Kidney epithelial cell (primary cell): Measurements from ENCODE around the gene ARSD. TPM values are rescaled to one million over a fixed set of nuclear protein-coding genes. Genes with fewer than 3 reads are reported as not detected.

Source experiments
- DNase-seq: peaks from one replicate; pipeline ENCODE4 v3.0.0-alpha.2; 2010; ENCODE audit warnings: low read depth
- H3K27me3 ChIP-seq: 2 replicates; pipeline ENCODE4 v1.6.0; 2011; ENCODE audit warnings: low read length; ENCODE audit not compliant: control insufficient read depth, insufficient read depth
- H3K36me3 ChIP-seq: 2 replicates; pipeline ENCODE4 v1.5.1; 2011; ENCODE audit warnings: low read length; ENCODE audit not compliant: control insufficient read depth, insufficient read depth
- H3K4me3 ChIP-seq: 2 replicates; pipeline ENCODE4 v1.5.1; 2011; ENCODE audit warnings: low read depth, mild to moderate bottlenecking, control low read depth, low read length
- CTCF ChIP-seq: IDR thresholded peaks from 2 replicates; pipeline ENCODE4 v1.5.1; 2011; ENCODE audit warnings: mild to moderate bottlenecking, moderate library complexity, low read length, control low read depth, inconsistent platforms; ENCODE audit not compliant: insufficient read depth, poor library complexity, severe bottlenecking
- total RNA-seq: library from RNA; depleted of rRNA; stranded (reverse); fragments of >200 nt; gene quantifications from 2 replicates; pipeline ENCODE4 v1.2.3, GENCODE V29; 2015

ARSD gene
- total RNA-seq, 1 donor from 2014 or later, result 30.9 TPM

GRCh38 chrX:2934715-2935710, 5.9 kb upstream of the ARSD start:
- DNase-seq, result no peak
- Histone ChIP-seq H3K4me3 (no peak overlapping the region), H3K36me3 (no peaks in the 10 kb centered on the region), H3K27me3 (no peaks in the 10 kb centered on the region)
- no peak for TF ChIP-seq CTCF

- H3K4me3 ChIP-seq, result no peak overlapping the region
- H3K36me3 ChIP-seq, result no peaks in the 10 kb centered on the region
- DNase-seq, result no peak
- no peaks in the 10 kb centered on the region for H3K27me3 ChIP-seq
- TF ChIP-seq CTCF, result no peak
These were observed 4.2 kb upstream of the ARSD start for GRCh38 chrX:2933125-2933900.

- TF ChIP-seq CTCF, result no peak
- Histone ChIP-seq H3K27me3 (no peaks in the 10 kb centered on the region), H3K4me3 (no peak overlapping the region), H3K36me3 (no peaks in the 10 kb centered on the region)
- no peak for DNase-seq
These were observed 2.5 kb upstream of the ARSD start for GRCh38 chrX:2931612-2932011.

- Histone ChIP-seq H3K27me3 (no peaks in the 10 kb centered on the region), H3K36me3 (no peaks in the 10 kb centered on the region), H3K4me3 (no peak overlapping the region)
- DNase-seq, result no peak
- TF ChIP-seq CTCF, result no peak
These were observed 2.0 kb upstream of the ARSD start for GRCh38 chrX:2931155-2931554.

GRCh38 chrX:2928191-2928582, 952 bp downstream of the ARSD start:
- H3K36me3 ChIP-seq, result no peaks in the 10 kb centered on the region
- H3K4me3 ChIP-seq, result peak overlapping the region; percentile 78
- no peaks in the 10 kb centered on the region for H3K27me3 ChIP-seq
- DNase-seq, result peak; percentile 18
- no peak for TF ChIP-seq CTCF
